Osteoblast (primary cell): ENCODE results near the gene BTBD18. TPM values are rescaled to one million over a fixed set of nuclear protein-coding genes. Genes with fewer than 3 reads are reported as not detected.
A peak's percentile ranks its signal among the peaks of the same experiment; 100 is the strongest.

Experiments used
- DNase-seq: peaks from one replicate; pipeline ENCODE4 v3.0.0; 2011; ENCODE audit warnings: low spot score, mixed read lengths; ENCODE audit not compliant: insufficient read length; ENCODE audit errors: missing footprints
- H2AFZ ChIP-seq: 2 replicates; pipeline ENCODE4 v1.6.0; 2011; ENCODE audit warnings: mild to moderate bottlenecking, low read length
- H3K27ac ChIP-seq: 2 replicates; pipeline ENCODE4 v1.5.1; 2011; ENCODE audit warnings: mild to moderate bottlenecking, low read depth, low read length, moderate library complexity
- H3K27me3 ChIP-seq: 2 replicates; pipeline ENCODE4 v1.6.0; 2012; ENCODE audit warnings: mild to moderate bottlenecking, control low read depth, inconsistent platforms, low read length, moderate library complexity; ENCODE audit not compliant: insufficient read depth
- H3K36me3 ChIP-seq: 2 replicates; pipeline ENCODE4 v1.5.1; 2011; ENCODE audit warnings: mild to moderate bottlenecking, low read length, control low read depth, moderate library complexity; ENCODE audit not compliant: insufficient read depth
- H3K4me1 ChIP-seq: 2 replicates; pipeline ENCODE4 v1.5.1; 2011; ENCODE audit warnings: mild to moderate bottlenecking, low read length, control low read depth, moderate library complexity; ENCODE audit not compliant: insufficient read depth
- H3K4me2 ChIP-seq: 2 replicates; pipeline ENCODE4 v1.6.0; 2011; ENCODE audit warnings: mild to moderate bottlenecking, low read length; ENCODE audit not compliant: insufficient read depth
- H3K4me3 ChIP-seq: fragments of 200-600 bp; sonication (generic); 3 replicates; pipeline ENCODE4 v1.5.1; 2012; ENCODE audit warnings: mild to moderate bottlenecking, low read length, inconsistent platforms; ENCODE audit not compliant: insufficient read depth
- H3K79me2 ChIP-seq: 2 replicates; pipeline ENCODE4 v1.6.0; 2012; ENCODE audit warnings: mild to moderate bottlenecking, low read length, control low read depth, inconsistent platforms; ENCODE audit not compliant: insufficient read depth
- H3K9me3 ChIP-seq: 2 replicates; pipeline ENCODE4 v1.5.1; 2011; ENCODE audit warnings: low read depth, low read length, control low read depth
- H4K20me1 ChIP-seq: 2 replicates; pipeline ENCODE4 v1.6.0; 2012; ENCODE audit warnings: mild to moderate bottlenecking, low read length, control low read depth; ENCODE audit not compliant: insufficient read depth
- CTCF ChIP-seq: IDR thresholded peaks from 2 replicates; pipeline ENCODE4 v1.5.1; 2011; ENCODE audit warnings: mild to moderate bottlenecking, low read depth, low read length, moderate library complexity; ENCODE audit errors: extremely low read depth
- total RNA-seq: library from RNA; depleted of rRNA; stranded (reverse); fragments of >200 nt; gene quantifications from 2 replicates; pipeline ENCODE4 v1.2.3, GENCODE V29; 2012

Gene BTBD18
- total RNA-seq, 1 donor: not detected

GRCh38 chr11:57762235-57762861, 10.7 kb upstream of the BTBD18 start:
- Histone ChIP-seq H4K20me1 (peaks cover 35% of the 10 kb centered on the region), H3K4me3 (peak overlapping the region; percentile 78), H3K27me3 (no peaks in the 10 kb centered on the region), H3K4me2 (peak overlapping the region; percentile 89), H3K9me3 (no peaks in the 10 kb centered on the region), H3K36me3 (peaks cover 4% of the 10 kb centered on the region), H3K27ac (peak overlapping the region; percentile 94), H3K79me2 (peaks cover 54% of the 10 kb centered on the region), H3K4me1 (peaks cover 20% of the 10 kb centered on the region), H2AFZ (no peak overlapping the region)
- DNase-seq: peak; percentile 76
- no peak for TF ChIP-seq CTCF

DNA sequence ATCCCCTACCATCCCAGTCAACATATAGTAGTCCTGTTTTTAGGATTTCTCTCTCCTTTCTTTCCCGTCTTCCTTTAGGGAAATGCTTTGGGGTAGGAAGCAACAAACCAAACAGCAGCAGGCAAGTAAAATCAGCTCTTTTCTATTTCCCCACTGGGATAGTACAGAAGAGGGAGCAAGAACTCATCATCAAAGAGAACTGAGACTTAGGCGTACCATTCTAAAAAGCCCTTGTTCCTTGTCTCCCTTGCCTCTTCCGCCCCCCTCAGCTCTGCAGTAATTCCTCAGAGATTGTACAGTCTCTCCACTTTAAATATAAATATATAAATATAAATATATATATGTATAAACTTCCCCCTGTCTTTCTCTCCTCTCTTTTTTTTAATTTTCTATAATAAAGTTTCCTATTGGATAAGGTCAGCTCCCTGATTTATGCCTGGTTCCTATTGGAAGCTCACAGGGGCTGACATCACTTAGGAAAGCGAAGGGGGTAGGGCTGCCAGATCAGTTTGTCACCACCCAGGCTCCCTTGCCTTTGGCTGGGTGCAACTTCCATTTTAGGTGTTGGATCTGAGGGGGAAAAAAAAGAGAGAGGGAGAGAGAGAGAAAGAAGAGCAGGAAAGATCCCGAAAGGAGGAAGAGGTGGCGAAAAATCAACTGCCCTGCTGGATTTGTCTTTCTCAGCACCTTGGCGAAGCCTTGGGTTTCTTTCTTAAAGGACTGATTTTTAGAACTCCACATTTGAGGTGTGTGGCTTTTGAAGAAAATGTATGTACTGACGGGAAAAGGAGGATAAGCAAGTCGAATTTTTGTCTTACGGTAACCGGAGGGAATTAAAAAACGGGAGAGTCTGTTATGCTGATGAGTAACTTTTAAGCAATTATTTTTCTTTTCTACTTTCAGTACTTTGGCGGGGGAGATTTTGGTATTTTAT, 9.9 kb upstream of the BTBD18 start, which contains the start of gene CTNND1:
Gene CTNND1 (plus strand): TSS at position 502 of the 934 bp plus-strand sequence. CDS start 29,677 bp downstream, outside the sequence.
- Histone ChIP-seq H3K4me1 (peaks cover 20% of the 10 kb centered on the region), H3K4me2 (peak within 1 kb of the TSS; percentile 89), H3K27ac (peak within 1 kb of the TSS; percentile 94), H3K36me3 (no peaks in the 10 kb centered on the region), H3K79me2 (peaks cover 46% of the 10 kb centered on the region), H4K20me1 (peaks cover 31% of the 10 kb centered on the region), H2AFZ (peak within 1 kb of the TSS; percentile 86), H3K4me3 (peak within 1 kb of the TSS; percentile 78), H3K9me3 (no peaks in the 10 kb centered on the region), H3K27me3 (no peaks in the 10 kb centered on the region)
- DNase-seq: peak; percentile 96
- TF ChIP-seq CTCF: no peak

GRCh38 chr11:57758174-57758573, 6.6 kb upstream of the BTBD18 start:
- DNase-seq: no peak
- no peak overlapping the region for H2AFZ ChIP-seq
- H4K20me1 ChIP-seq: peaks cover 2% of the 10 kb centered on the region
- H3K36me3 ChIP-seq: no peaks in the 10 kb centered on the region
- H3K9me3 ChIP-seq: no peaks in the 10 kb centered on the region
- no peak overlapping the region for H3K27ac ChIP-seq
- H3K27me3 ChIP-seq: no peaks in the 10 kb centered on the region
- peaks cover 12% of the 10 kb centered on the region for H3K79me2 ChIP-seq
- H3K4me3 ChIP-seq: no peak overlapping the region
- H3K4me2 ChIP-seq: no peak overlapping the region
- peaks cover 3% of the 10 kb centered on the region for H3K4me1 ChIP-seq
- TF ChIP-seq CTCF: no peak

DNA sequence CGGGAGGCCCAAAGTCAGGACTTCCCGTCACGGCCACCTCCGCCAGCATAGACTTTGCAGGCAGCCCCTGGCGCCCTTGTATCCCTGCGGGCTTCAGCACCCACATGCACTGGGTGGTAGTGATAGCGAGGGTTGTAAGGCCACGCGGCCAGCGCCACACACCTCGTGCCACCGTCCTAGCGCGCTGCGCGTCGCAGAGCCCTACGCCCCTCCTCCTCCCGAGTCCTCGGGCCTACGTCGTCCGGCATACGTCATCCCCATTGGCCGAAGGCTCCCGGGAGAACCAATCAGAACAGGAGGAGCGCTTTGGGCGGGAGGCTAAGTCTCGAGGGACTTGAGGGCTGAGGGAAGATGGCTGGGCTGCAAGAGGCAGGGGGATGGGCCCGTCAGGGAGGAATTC, 1.3 kb upstream of the BTBD18 start:
- H3K79me2 ChIP-seq: no peaks in the 10 kb centered on the region
- H3K9me3 ChIP-seq: no peaks in the 10 kb centered on the region
- no peaks in the 10 kb centered on the region for H3K36me3 ChIP-seq
- no peaks in the 10 kb centered on the region for H4K20me1 ChIP-seq
- TF ChIP-seq CTCF: no peak
- no peaks in the 10 kb centered on the region for H3K27me3 ChIP-seq
- H2AFZ ChIP-seq: no peak overlapping the region
- DNase-seq: no peak
- no peak overlapping the region for H3K27ac ChIP-seq
- H3K4me3 ChIP-seq: no peak overlapping the region
- H3K4me1 ChIP-seq: no peaks in the 10 kb centered on the region
- no peak overlapping the region for H3K4me2 ChIP-seq
